Measurements from ENCODE around the gene NOP9.
"Not testable (repeated sequence)": the region's sequence is repeated elsewhere in the genome, so short reads cannot be mapped to it uniquely, and the experiment has no call there.

The NOP9 gene

GRCh38 chr14:24330973-24331674, 31.5 kb downstream of the NOP9 start:
- no peak for DNase-seq

DNA sequence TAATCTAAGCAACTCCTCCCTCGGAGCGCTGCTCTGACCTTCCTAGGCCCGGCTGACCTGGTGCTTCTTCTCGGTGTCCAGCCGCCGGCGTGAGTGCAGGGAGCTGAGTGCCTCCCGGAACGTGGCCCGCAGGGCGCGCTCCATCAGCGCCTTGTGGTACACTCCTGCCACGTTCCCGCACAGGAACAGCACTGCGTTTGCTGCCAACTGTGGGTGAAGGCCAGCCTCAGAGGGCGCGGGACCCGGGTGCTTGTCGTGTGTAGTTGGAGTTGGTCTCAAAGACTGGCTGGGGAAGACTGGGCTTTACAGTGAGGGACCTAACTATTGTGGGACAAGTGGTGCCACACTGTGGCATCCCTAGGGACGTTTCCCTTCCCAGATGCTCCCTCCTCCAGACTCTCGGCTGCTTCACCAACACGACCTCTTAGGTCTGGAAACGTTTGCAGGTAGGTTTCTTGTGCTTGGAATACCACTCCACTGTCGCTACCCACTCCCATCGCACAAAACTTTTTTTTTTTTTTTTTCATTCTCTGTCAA, 32.1 kb downstream of the NOP9 start:
- no peak for DNase-seq

- peak; percentile 69 for DNase-seq
These were observed 32.8 kb downstream of the NOP9 start for GRCh38 chr14:24332268-24332993.

DNA sequence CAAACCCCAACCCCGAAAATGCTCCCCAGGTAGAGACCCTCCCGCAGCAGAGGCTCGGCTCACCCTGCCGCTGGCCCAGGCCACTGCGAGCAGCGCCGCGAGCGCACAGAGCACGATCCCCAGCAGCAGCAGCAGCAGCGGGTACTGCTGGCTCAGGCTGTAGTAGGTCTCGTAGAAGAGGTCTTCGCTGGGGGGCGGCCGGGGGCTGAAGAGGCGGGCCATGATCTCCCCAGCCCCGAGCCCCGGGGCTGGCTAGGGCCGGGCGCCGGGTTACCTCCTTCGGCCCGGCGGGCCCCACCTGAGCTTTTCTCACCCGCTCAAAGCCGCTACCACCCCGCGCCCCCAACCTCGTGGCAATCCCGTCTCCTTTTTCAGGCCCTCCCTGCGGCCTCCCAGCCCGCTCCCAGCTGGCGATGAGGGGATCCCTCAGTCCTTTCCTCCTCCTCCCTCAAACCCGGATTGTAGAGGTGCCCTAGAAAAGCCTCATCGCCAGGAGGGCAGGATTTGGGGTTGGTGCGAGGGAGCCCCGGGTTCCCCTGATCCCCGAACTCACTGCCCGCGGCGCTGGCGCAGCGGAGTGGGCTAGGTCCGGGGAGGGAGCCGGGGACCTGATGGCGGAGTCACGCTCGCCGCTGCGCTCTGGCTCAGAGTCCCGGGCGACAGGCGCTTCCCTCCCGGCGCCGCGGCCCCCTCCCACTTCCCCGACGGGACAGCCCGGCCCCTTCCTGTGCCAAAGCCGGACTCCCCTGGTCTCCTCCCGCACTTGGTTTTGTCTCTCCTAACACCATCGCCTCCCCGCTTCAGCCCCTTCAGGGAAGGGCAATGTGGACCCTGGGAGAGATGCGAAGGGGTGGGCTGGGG, 35.0 kb downstream of the NOP9 start, which contains the start of gene ADCY4:
Gene ADCY4 (minus strand): TSS at position 641 of the 861 bp plus-strand sequence. CDS start 419 bp downstream, at position 222.
- no peak for DNase-seq

DNA sequence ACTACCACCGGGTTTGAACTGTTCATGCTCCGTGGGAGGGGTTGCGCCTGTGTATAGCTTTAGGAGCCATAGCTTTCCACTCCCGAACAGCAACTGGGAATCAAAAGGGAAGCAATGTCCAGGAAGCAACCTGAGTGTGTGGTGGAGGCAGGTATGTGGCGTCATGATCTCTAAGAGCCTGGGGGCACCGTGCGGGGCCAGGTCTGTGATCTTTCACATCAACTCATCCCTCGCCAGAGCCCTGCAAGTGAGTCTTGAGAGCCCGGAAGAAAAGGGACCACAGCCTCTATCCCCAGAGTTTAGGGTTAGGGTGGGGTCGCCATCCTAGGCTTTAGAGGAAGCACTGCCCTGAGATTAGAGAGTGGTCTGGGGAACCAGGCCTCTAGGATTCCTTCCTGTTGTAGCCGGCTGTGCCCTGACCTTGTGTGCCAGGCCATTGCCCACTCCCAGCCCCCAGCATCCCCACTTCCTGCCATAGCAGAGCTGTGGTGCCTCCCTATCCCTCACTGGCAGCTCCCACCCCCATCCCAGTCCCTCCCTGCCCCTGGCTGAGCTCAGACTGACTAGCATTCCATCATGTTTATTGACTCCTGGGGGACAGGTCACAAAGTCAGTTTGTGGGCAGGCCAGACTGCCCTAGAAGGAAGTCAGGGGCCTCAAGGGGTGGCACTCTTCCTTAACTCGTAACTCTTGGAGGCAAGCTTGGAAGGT, 36.0 kb downstream of the NOP9 start:
- no peak for DNase-seq

- no peak for DNase-seq
These were observed 37.6 kb downstream of the NOP9 start for GRCh38 chr14:24337144-24337823.

DNA sequence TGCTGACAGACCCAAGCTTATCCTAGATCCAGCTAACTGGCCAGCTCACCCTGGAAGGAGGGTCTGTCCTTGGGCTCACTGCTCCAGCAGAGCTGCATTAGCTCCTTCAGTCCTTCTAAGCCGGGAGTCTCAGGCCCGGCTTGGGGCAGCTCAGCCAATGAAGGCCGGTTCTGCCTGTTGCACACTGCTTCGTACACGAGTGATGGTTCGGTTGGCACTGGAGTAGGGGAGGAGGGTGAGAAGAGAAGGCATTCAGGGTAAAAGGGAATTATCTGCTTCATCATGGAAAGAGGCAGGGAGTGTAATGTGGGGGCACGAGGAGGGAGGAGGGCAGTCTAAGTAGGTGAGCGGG, 38.1 kb downstream of the NOP9 start:
- DNase-seq: no peak

DNA sequence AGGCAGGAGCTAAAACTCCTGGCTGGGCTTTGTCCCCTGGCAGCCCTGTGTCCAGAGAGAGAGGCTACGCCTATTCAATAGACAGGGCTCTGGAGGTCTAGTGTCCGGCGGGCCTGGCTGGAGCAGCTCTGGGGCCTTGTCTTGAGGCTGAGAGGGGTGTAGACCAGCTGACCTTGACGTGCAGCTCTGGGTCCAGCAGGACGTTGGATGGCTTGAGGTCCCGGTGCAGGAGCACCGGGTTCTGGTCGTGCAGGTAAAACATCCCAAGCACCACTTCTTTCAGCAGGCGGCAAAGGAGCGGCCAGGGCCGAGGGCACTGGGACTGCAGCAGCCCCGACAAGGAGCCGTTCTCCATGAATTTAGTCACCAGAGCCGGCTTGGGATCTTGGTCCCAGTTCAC, 39.2 kb downstream of the NOP9 start:
- DNase-seq: no peak

GRCh38 chr14:24339284-24340151, 39.9 kb downstream of the NOP9 start, which contains the start of gene RIPK3:
RIPK3 (minus strand) TSS chr14:24339991; CDS start chr14:24339826, 165 bp downstream.
- peak; percentile 41 for DNase-seq

DNA sequence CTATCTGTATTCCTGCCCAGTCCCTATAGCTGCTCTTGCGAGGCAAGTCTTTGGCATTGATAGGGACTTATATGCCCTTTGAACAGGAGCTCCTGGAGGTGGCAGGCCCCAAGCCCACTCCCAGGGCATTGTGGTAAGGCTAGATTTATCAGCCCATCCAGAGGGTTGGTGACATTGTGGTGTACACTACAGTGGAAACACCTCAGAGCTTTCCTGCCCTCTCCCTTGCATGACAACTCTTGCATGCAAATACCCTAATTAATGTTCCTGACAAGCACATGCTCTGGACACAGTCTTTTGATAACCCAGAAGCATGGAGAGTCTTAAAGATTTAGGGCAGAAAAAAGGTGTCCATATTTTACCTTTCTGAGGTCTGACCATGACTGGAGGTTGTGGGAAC, 41.0 kb downstream of the NOP9 start:
- DNase-seq: no peak

GRCh38 chr14:24342889-24343288, 43.2 kb downstream of the NOP9 start:
- no peak for DNase-seq

- DNase-seq: no peak
These were observed 44.4 kb downstream of the NOP9 start for GRCh38 chr14:24343795-24344660.

- DNase-seq: no peak
These were observed 47.5 kb downstream of the NOP9 start for GRCh38 chr14:24347134-24347533.

DNA sequence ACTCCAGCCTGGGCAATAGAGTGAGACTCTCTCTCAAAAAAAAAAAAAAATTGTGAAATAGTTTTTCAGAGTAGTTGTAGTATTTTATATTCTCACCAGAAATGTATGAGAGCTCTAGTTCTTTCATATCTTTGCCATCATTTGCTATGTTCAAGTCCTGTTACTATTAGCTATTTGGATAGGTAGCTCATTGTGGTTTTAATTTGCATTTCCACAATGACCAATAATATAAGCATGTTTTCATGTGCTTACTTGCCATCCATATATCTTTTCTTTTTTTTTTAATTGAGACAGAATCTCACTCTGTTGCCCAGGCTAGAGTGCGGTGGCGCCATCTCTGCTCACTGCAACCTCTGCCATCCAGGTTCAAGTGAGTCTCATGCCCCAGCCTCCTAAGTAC, 48.5 kb downstream of the NOP9 start:
- no peak for DNase-seq

- no peak for DNase-seq
These were observed 50.1 kb downstream of the NOP9 start for GRCh38 chr14:24349742-24350141.

GRCh38 chr14:24351517-24351916, 51.9 kb downstream of the NOP9 start:
- DNase-seq: no peak

- no peak for DNase-seq
These were observed 54.2 kb downstream of the NOP9 start for GRCh38 chr14:24353559-24354481.

DNA sequence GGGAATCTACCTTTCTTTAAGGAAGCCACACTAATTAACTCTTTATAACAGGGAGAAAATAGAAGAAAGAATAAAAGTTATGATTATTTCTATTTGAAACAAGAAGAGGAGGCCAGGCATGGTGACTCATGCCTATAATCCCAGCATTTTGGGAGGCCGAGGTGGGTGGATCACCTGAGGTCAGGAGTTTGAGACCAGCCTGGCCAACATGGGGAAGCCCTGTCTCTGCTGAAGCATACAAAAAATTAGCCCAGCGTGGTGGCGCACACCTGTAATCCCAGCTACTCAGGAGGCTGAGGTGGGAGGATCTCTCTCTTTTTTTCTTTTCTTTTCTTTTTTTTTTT, 54.8 kb downstream of the NOP9 start:
- DNase-seq: not testable (repeated sequence)

DNA sequence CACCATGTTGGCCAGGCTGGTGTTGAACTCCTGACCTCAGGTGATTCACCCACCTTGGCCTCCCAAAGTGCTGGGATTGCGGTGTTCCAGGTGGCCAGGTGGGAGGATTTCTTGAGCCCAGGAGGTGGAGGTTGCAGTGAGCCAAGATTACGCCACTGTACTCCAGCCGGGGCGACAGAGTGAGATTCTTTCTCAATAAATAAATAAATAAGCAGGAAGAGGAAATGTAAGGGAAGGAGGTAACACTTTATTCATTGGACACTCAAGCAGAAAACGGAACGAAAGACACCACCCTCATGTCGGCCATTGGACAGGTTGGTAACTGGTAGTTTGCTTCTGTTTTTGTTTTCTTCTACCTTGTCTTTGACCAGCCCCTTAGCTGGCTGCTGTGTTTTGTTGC, 55.4 kb downstream of the NOP9 start:
- DNase-seq: no peak
